Bronchial epithelial cell (primary cell): ENCODE measurements around the gene CTBP1. TPM values are rescaled to one million over a fixed set of nuclear protein-coding genes. Genes with fewer than 3 reads are reported as not detected.

Source experiments
- DNase-seq: peaks from one replicate; pipeline ENCODE4 v3.0.0-alpha.2; 2010; ENCODE audit warnings: low read depth
- FAIRE-seq: peaks from 2 replicates; lab custom pipeline; 2011; peaks lifted over from hg19 to GRCh38; lab: Jason Lieb, UNC
- H3K27me3 ChIP-seq: 2 replicates; pipeline ENCODE4 v1.5.1; 2011; ENCODE audit warnings: low read length; ENCODE audit not compliant: control insufficient read depth, insufficient read depth
- H3K36me3 ChIP-seq: 2 replicates; pipeline ENCODE4 v1.5.1; 2011; ENCODE audit warnings: low read length; ENCODE audit not compliant: control insufficient read depth, insufficient read depth
- H3K4me3 ChIP-seq: 2 replicates; pipeline ENCODE4 v1.5.1; 2011; ENCODE audit warnings: mild to moderate bottlenecking, low read depth, low read length, control low read depth
- CTCF ChIP-seq: IDR thresholded peaks from 2 replicates; pipeline ENCODE4 v1.5.1; 2011; ENCODE audit warnings: mild to moderate bottlenecking, moderate library complexity, low read length, control low read depth, inconsistent platforms; ENCODE audit not compliant: insufficient read depth, severe bottlenecking
- total RNA-seq: library from RNA; depleted of rRNA; stranded (reverse); fragments of >200 nt; gene quantifications from 2 replicates; pipeline ENCODE4 v1.2.1, GENCODE V29; 2014

CTBP1 gene
- total RNA-seq, 1 donor from 2014 or later: 173 TPM

- DNase-seq (no peak), FAIRE-seq (no peak)
- no peak for TF ChIP-seq CTCF
- Histone ChIP-seq H3K36me3 (no peaks in the 10 kb centered on the region), H3K4me3 (no peak overlapping the region), H3K27me3 (no peaks in the 10 kb centered on the region)
Measured at GRCh38 chr4:1199556-1200331, 49.2 kb downstream of the CTBP1 start.

GRCh38 chr4:1198098-1198844 is 50.7 kb downstream of the CTBP1 start:
- FAIRE-seq (no peak), DNase-seq (no peak)
- TF ChIP-seq CTCF: no peak
- no peak overlapping the region for H3K4me3 ChIP-seq
- no peaks in the 10 kb centered on the region for H3K27me3 ChIP-seq
- no peaks in the 10 kb centered on the region for H3K36me3 ChIP-seq

DNA sequence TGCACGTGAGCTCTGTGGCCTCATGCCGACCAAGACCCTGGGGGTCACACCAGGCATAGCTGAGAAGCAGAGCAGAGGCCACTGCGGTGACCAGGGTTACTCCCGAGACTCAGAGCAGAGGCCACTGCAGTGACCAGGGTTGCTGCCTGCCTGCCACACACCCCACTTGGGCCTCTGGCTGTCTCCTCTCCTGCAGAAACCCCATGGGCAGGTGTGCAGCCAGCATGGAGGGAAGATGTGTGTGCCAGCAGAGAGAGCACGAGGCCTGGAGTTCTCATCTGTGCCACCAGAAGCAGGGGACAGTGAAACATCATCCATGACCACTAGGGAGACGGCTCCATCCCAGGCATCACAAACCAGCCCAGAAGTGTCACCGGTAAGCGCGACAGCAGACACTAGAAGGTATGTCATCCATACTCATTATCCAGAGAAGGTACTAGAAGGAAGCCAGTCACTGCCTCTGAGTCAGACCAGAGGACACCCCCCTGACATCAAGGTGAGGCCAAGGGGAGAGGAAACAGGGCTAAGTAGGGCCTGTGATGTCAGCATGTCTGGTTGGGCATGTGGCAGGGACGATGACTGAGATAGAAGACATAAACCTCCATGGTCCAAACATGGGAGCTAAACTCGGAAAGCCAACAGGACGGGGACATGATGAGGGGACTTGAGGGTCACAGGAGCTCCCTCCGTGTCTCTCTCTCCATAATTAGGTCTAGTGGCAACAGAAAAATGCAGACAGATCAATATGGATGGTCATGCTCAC is 52.3 kb downstream of the CTBP1 start:
- no peak for TF ChIP-seq CTCF
- no peaks in the 10 kb centered on the region for H3K27me3 ChIP-seq
- no peaks in the 10 kb centered on the region for H3K36me3 ChIP-seq
- no peak for DNase-seq
- H3K4me3 ChIP-seq: no peak overlapping the region
- FAIRE-seq: no peak

DNA sequence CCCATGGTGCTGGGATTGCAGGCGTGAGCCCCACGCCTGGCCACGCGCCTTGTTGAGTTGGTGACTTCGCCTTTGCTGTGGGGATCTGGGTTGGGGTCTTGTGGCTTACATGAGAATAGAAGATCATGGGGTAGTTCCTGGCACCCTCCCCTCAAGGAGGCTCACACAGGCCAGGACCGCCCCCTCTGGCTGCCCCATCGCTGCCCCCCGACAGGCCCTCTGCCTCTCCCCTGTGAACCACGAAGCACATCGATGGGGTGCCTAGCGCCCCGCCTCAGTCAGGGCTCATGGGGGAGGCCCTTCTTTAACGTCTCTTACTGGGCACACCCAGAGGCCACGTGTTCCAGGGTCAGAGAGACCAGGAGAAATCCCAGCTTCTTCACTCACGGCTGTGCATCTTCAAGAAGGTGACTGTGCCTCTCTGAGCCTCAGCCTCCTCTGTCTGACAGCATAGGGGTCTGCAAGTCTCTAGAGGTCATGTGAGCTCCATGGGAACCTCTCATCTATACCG is 53.0 kb downstream of the CTBP1 start:
- DNase-seq (no peak), FAIRE-seq (no peak)
- Histone ChIP-seq H3K27me3 (no peaks in the 10 kb centered on the region), H3K36me3 (no peaks in the 10 kb centered on the region), H3K4me3 (no peak overlapping the region)
- no peak for TF ChIP-seq CTCF

GRCh38 chr4:1195109-1195671 is 53.7 kb downstream of the CTBP1 start:
- Histone ChIP-seq H3K4me3 (no peak overlapping the region), H3K27me3 (no peaks in the 10 kb centered on the region), H3K36me3 (no peaks in the 10 kb centered on the region)
- FAIRE-seq (no peak), DNase-seq (no peak)
- TF ChIP-seq CTCF: no peak
